Mesendoderm (in vitro differentiated cells): ENCODE measurements around the gene SMPD3.

Source experiments
- DNase-seq: peaks from one replicate; pipeline ENCODE4 v3.0.0; 2013
- H2AK5ac ChIP-seq: 2 replicates; pipeline ENCODE4 v1.6.1; 2013; ENCODE audit warnings: low read length, inconsistent platforms
- H2BK120ac ChIP-seq: 2 replicates; pipeline ENCODE4 v1.6.1; 2013; ENCODE audit warnings: low read depth, mild to moderate bottlenecking, low read length, moderate library complexity, mixed read lengths
- H2BK15ac ChIP-seq: replicated peaks from 2 replicates; pipeline ENCODE4 v1.6.1; 2013; ENCODE audit warnings: low read depth, mild to moderate bottlenecking, moderate library complexity
- H2BK5ac ChIP-seq: 2 replicates; pipeline ENCODE4 v1.6.1; 2013; ENCODE audit warnings: low read length, inconsistent platforms
- H3K18ac ChIP-seq: 2 replicates; pipeline ENCODE4 v1.6.1; 2013; ENCODE audit warnings: mild to moderate bottlenecking, low read length, mixed read lengths
- H3K23ac ChIP-seq: one replicate; pipeline ENCODE4 v1.6.1; 2013; ENCODE audit warnings: low read length
- H3K27ac ChIP-seq: 2 replicates; pipeline ENCODE4 v1.5.1; 2013; ENCODE audit warnings: low read depth, mild to moderate bottlenecking, inconsistent platforms, low read length, moderate library complexity
- H3K27me3 ChIP-seq: 2 replicates; pipeline ENCODE4 v1.6.1; 2013; ENCODE audit warnings: low read length, control low read depth, mild to moderate bottlenecking, inconsistent platforms; ENCODE audit not compliant: insufficient read depth, poor library complexity
- H3K36me3 ChIP-seq: 2 replicates; pipeline ENCODE4 v1.6.1; 2013; ENCODE audit warnings: low read length, inconsistent platforms; ENCODE audit not compliant: control insufficient read depth, insufficient read depth
- H3K4ac ChIP-seq: one replicate; pipeline ENCODE4 v1.6.1; 2013; ENCODE audit warnings: low read depth, mild to moderate bottlenecking, low read length, moderate library complexity
- H3K4me1 ChIP-seq: 2 replicates; pipeline ENCODE4 v1.6.1; 2013; ENCODE audit warnings: low read depth, low read length, inconsistent platforms; ENCODE audit not compliant: control insufficient read depth
- H3K4me2 ChIP-seq: 2 replicates; pipeline ENCODE4 v1.6.1; 2013; ENCODE audit warnings: low read length
- H3K4me3 ChIP-seq: 2 replicates; pipeline ENCODE4 v1.5.1; 2013; ENCODE audit warnings: mild to moderate bottlenecking, low read length
- H3K56ac ChIP-seq: one replicate; pipeline ENCODE4 v1.6.1; 2013; ENCODE audit warnings: low read length
- H3K79me1 ChIP-seq: 2 replicates; pipeline ENCODE4 v1.6.1; 2013; ENCODE audit warnings: low read length, inconsistent platforms
- H3K79me2 ChIP-seq: 2 replicates; pipeline ENCODE4 v1.6.1; 2013; ENCODE audit warnings: mild to moderate bottlenecking, low read length; ENCODE audit not compliant: control insufficient read depth, insufficient read depth
- H3K9ac ChIP-seq: 2 replicates; pipeline ENCODE4 v1.6.1; 2013; ENCODE audit warnings: low read length, inconsistent platforms
- H4K5ac ChIP-seq: one replicate; pipeline ENCODE4 v1.6.1; 2013; ENCODE audit warnings: low read length
- H4K8ac ChIP-seq: one replicate; pipeline ENCODE4 v1.6.1; 2013; ENCODE audit warnings: low read depth, mild to moderate bottlenecking, control low read depth, low read length, moderate library complexity
- WGBS: extraction: QIAGEN DNeasy Blood & Tissue Kit; methylation state at CpG from one replicate; pipeline ENCODE4 v1.1.7; 2013; ENCODE audit warnings: low lambda C conversion rate, missing lambda C conversion rate; ENCODE audit not compliant: insufficient coverage; ENCODE audit errors: extremely low coverage; 5-methylcytosine and 5-hydroxymethylcytosine counted together

The SMPD3 gene

DNA sequence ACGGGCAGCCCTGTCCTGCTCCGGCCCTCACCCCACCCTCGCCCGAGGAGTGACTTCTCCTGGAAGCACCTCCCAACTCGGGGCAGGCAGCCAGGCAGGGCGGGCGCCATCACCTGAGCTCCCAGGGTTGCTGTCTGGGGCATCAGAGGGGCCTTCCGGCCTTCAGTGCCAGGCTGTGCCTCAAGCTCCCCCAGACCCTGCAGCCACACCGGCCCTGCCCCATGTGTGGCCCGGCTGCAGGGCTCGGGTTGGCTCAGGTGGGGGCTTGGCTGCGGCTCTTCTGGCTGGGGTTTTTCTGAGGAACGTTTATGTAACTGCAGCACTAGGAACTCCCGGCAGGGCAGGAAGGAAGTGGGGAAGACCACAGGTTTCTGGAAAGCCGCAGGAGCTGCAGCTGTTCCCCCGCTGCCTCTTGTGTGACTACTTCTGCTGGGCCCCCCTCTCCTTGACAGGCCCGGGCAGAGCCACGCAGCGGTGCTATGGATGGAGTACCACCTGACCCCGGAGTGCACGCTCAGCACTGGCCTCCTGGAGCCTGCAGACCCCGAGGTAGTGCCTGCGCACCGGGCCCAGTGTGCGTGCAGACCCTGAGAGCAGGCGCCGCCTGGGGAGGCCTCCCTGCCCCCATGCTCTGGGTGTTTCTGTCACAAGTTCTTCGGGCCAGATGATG is 91.9 kb downstream of the SMPD3 start:
- H2BK15ac ChIP-seq: no peak overlapping the region
- DNase-seq: no peak
- H4K5ac ChIP-seq: no peak overlapping the region
- WGBS: no CpG with 5 or more reads among the region's 28 CpGs
- no peak overlapping the region for H3K27ac ChIP-seq
- no peak overlapping the region for H4K8ac ChIP-seq
- H3K4ac ChIP-seq: no peak overlapping the region
- no peak overlapping the region for H3K4me2 ChIP-seq
- no peak overlapping the region for H3K56ac ChIP-seq
- H3K79me2 ChIP-seq: no peaks in the 10 kb centered on the region
- H3K23ac ChIP-seq: no peak overlapping the region
- no peak overlapping the region for H2BK120ac ChIP-seq
- no peaks in the 10 kb centered on the region for H3K4me1 ChIP-seq
- H2AK5ac ChIP-seq: no peak overlapping the region
- no peak overlapping the region for H3K18ac ChIP-seq
- H3K79me1 ChIP-seq: no peaks in the 10 kb centered on the region
- no peak overlapping the region for H3K4me3 ChIP-seq
- H3K36me3 ChIP-seq: peaks cover 3% of the 10 kb centered on the region
- no peaks in the 10 kb centered on the region for H3K27me3 ChIP-seq
- no peak overlapping the region for H2BK5ac ChIP-seq
- no peak overlapping the region for H3K9ac ChIP-seq

DNA sequence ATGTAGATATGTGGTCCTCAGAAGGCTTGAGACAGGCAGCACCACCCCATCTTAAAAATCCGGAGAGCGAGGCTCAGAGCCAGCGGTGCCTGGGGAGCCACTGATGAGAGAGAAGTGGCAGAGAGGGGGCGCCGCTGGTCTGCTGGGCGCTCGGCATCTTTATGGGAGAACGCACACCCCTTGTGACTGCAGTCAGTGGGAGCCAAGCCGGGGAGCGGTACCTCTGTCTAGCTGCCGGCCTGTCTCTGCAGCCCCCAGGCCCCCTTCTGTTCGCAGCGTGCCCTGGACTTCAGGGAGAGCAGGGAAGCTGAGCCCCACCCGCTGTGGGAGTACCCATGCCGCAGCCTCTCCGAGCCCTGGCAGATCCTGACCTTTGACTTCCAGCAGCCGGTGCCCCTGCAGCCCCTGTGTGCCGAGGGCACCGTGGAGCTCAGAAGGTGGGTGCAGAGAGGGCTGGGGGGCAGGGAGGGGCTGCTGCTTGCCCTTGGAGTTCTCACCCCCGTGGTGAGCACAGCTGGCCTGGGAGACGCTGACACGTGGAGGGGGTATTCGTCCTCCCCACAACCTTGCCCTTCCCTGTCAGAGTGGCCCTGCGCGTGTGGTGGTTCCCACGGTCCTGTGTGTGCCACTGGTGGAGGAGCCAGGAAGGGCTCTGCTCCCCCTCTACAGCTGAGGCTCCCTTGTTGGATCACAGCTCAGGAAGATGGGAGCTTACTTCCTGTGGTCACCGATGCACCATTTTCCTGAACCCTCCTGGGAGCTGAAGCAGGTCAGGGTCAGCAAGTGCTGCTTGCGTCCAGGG is 92.7 kb downstream of the SMPD3 start:
- Histone ChIP-seq H3K4me2 (no peak overlapping the region), H2BK15ac (no peak overlapping the region), H4K8ac (no peak overlapping the region), H4K5ac (no peak overlapping the region), H2BK120ac (no peak overlapping the region), H3K79me1 (no peaks in the 10 kb centered on the region), H3K36me3 (peaks cover 3% of the 10 kb centered on the region), H3K4ac (no peak overlapping the region), H3K4me1 (no peaks in the 10 kb centered on the region), H3K23ac (no peak overlapping the region), H3K79me2 (no peaks in the 10 kb centered on the region), H3K27ac (no peak overlapping the region), H3K56ac (no peak overlapping the region), H3K9ac (no peak overlapping the region), H3K4me3 (no peak overlapping the region), H3K18ac (no peak overlapping the region), H3K27me3 (no peaks in the 10 kb centered on the region), H2BK5ac (no peak overlapping the region), H2AK5ac (no peak overlapping the region)
- no peak for DNase-seq
- WGBS: no CpG with 5 or more reads among the region's 28 CpGs

DNA sequence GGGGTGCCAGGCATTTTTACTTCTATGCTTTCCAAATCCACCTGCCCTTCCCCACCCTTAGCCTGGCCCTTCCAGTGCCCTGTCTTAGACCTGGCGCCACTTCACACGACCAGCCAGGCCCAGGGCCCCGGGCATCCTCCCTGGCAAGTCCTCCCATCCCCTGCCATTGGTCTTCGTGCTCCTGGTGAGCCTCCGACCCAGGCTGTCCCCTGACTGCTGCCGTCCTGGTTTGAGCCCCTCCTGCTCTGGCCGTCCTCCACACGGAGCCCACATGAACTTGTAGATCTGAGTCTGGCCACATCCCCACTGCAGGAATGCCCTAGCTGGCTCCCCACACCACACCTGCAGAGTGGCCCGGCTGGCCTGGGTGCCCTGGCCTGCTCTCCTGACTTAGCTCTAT is 93.5 kb downstream of the SMPD3 start:
- Histone ChIP-seq H2BK5ac (no peak overlapping the region), H3K36me3 (peaks cover 3% of the 10 kb centered on the region), H2BK15ac (no peak overlapping the region), H3K23ac (no peak overlapping the region), H3K4me2 (no peak overlapping the region), H4K5ac (no peak overlapping the region), H3K4me1 (no peaks in the 10 kb centered on the region), H3K27me3 (no peaks in the 10 kb centered on the region), H3K79me1 (no peaks in the 10 kb centered on the region), H3K18ac (no peak overlapping the region), H2BK120ac (no peak overlapping the region), H4K8ac (no peak overlapping the region), H3K27ac (no peak overlapping the region), H3K9ac (no peak overlapping the region), H3K56ac (no peak overlapping the region), H3K4me3 (no peak overlapping the region), H3K4ac (no peak overlapping the region), H2AK5ac (no peak overlapping the region), H3K79me2 (no peaks in the 10 kb centered on the region)
- WGBS: no CpG with 5 or more reads among the region's 9 CpGs
- no peak for DNase-seq

DNA sequence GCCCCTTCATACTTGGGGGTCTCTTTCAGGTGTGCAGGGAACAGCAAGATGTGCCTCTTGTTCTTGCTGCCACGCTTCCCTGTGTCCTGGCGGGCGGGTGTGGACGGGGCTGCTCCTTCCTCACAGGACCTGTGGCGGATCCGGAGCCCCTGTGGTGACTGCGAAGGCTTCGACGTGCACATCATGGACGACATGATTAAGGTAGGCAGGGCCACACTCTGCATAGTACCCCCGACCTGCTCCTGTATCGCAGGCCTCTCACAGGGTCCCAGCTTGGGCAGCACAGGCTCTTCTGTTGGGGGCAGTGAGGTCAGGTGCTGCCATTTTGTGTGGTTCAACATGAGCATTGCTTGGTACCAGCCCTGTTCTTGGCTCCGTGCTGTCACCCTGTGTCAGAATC is 94.9 kb downstream of the SMPD3 start:
- no CpG with 5 or more reads among the region's 13 CpGs for WGBS
- no peak overlapping the region for H3K18ac ChIP-seq
- H2BK120ac ChIP-seq: no peak overlapping the region
- H3K79me1 ChIP-seq: no peaks in the 10 kb centered on the region
- no peak for DNase-seq
- no peak overlapping the region for H4K5ac ChIP-seq
- no peak overlapping the region for H3K4ac ChIP-seq
- H3K36me3 ChIP-seq: peaks cover 6% of the 10 kb centered on the region
- no peaks in the 10 kb centered on the region for H3K4me1 ChIP-seq
- H4K8ac ChIP-seq: no peak overlapping the region
- no peak overlapping the region for H3K9ac ChIP-seq
- H2BK15ac ChIP-seq: no peak overlapping the region
- H3K56ac ChIP-seq: no peak overlapping the region
- no peak overlapping the region for H3K27ac ChIP-seq
- H2BK5ac ChIP-seq: no peak overlapping the region
- H2AK5ac ChIP-seq: no peak overlapping the region
- no peak overlapping the region for H3K4me2 ChIP-seq
- no peak overlapping the region for H3K23ac ChIP-seq
- no peaks in the 10 kb centered on the region for H3K27me3 ChIP-seq
- no peak overlapping the region for H3K4me3 ChIP-seq
- no peaks in the 10 kb centered on the region for H3K79me2 ChIP-seq

DNA sequence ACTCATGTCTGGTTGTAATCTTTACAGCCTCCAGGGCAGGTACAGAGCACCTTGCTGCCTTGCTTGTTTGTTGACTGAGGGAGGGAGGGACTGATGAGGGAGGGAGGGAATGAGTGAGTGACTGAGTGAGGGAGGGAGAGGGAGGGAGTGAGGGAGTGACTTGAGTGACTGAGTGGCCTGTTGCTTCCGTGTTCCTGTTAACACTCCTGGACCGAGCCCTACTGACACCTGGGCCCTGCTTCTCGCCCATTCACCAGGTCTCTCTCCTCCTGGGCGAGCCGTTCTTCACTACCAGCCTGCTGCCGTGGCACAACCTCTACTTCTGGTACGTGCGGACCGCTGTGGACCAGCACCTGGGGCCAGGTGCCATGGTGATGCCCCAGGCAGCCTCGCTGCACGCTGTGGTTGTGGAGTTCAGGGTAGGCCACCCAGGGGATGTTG is 96.3 kb downstream of the SMPD3 start:
- Histone ChIP-seq H4K5ac (no peak overlapping the region), H2BK120ac (no peak overlapping the region), H2BK5ac (no peak overlapping the region), H3K27me3 (no peaks in the 10 kb centered on the region), H3K79me1 (no peaks in the 10 kb centered on the region), H3K27ac (no peak overlapping the region), H3K79me2 (no peaks in the 10 kb centered on the region), H2AK5ac (no peak overlapping the region), H3K36me3 (peaks cover 7% of the 10 kb centered on the region), H3K18ac (no peak overlapping the region), H3K4me1 (no peaks in the 10 kb centered on the region), H3K9ac (no peak overlapping the region), H3K56ac (no peak overlapping the region), H3K4ac (no peak overlapping the region), H3K4me3 (no peak overlapping the region), H3K4me2 (no peak overlapping the region), H4K8ac (no peak overlapping the region), H3K23ac (no peak overlapping the region), H2BK15ac (no peak overlapping the region)
- no CpG with 5 or more reads among the region's 11 CpGs for WGBS
- no peak for DNase-seq
